Measurements from ENCODE around the gene SUSD1. TPM values are rescaled to one million over a fixed set of nuclear protein-coding genes. Genes with fewer than 3 reads are reported as not detected.

Gene SUSD1
- total and polyA plus RNA-seq, 9 donors: 1.1 to 21.0 (median 3.4) TPM

DNA sequence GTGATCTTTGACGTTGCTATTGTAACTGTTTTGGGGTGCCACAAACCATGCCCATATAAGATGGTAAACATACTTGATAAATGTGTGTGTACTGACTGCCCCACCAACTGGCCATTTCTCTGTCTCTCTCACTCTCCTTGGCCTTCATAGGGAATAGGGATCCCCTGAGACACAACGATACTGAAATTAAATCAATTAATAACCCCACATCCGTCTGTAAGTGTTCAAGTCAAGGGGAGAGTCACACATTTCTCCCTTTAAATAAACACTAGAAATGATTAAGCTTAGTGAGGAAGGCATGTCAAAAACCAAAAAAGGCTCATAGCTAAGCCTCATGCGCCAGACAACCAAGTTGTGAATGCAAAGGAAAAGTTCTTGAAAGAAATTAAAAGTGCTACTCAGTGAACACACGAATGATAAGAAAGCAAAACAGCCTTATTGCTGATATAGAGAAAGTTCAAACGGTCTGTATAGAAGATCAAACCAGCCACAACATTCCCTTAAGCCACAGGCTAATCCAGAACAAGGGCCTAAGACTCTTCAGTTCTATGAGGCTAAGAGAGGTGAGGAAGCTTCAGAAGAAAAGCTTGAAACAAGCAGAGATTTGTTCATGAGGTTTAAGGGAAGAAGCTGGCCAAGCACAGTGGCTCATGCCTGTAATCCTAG is 167.4 kb downstream of the SUSD1 start:
- DNase-seq: no peak
- H3K27ac ChIP-seq: no peak overlapping the region
- intact Hi-C loops (cut with DNase I): no loop called here
- H3K9me3 ChIP-seq: no peaks in the 10 kb centered on the region
- no peaks in the 10 kb centered on the region for H3K36me3 ChIP-seq
- no peaks in the 10 kb centered on the region for H3K27me3 ChIP-seq
- no peak overlapping the region for H3K4me3 ChIP-seq
- 60 to 65% (median 64%) methylated on average over 6 of the region's 6 CpGs for WGBS, 3 donors
- no peaks in the 10 kb centered on the region for H3K4me1 ChIP-seq (ENCODE audit: insufficient read depth)
- TF ChIP-seq, protein P1, sequence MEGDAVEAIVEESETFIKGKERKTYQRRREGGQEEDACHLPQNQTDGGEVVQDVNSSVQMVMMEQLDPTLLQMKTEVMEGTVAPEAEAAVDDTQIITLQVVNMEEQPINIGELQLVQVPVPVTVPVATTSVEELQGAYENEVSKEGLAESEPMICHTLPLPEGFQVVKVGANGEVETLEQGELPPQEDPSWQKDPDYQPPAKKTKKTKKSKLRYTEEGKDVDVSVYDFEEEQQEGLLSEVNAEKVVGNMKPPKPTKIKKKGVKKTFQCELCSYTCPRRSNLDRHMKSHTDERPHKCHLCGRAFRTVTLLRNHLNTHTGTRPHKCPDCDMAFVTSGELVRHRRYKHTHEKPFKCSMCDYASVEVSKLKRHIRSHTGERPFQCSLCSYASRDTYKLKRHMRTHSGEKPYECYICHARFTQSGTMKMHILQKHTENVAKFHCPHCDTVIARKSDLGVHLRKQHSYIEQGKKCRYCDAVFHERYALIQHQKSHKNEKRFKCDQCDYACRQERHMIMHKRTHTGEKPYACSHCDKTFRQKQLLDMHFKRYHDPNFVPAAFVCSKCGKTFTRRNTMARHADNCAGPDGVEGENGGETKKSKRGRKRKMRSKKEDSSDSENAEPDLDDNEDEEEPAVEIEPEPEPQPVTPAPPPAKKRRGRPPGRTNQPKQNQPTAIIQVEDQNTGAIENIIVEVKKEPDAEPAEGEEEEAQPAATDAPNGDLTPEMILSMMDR (IDR thresholded peaks at IDR 0.05): no peak
- no peak for TF ChIP-seq POLR2A (IDR thresholded peaks at IDR 0.05)
- TF ChIP-seq EP300 (IDR thresholded peaks at IDR 0.05): no peak

DNA sequence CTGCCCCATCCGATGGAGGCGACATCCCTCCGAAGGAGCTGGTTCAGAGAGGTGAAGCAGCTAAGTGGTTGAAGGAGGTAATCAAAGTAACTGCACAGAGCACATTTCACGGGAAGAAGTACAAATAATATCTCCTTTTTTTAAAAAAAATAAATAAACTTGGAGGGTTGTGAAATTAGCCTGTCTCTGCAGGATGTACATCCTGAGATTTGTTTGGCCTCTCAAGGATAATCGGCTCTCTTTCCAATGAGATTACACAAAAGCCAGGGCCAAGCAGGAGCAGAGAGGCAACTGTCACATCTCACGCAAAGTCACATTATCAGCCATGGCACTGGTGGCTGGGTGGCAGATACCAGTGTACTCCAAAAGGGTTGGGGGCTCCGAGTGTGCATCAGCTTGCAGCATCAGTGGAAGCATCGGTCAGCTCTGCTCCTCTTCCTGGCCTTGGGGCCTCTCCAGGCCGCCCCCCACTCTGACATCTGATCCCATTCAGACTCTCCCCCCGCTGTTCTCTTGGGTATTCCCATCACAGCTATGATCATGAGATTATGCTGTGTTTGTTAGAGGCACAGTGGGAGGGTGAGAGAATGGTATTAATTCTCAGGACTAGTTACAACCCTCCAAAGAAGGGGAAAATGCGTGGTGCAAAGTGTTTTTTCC is 168.6 kb downstream of the SUSD1 start:
- H3K27ac ChIP-seq: no peak overlapping the region
- H3K36me3 ChIP-seq: no peaks in the 10 kb centered on the region
- no peaks in the 10 kb centered on the region for H3K4me1 ChIP-seq (ENCODE audit: insufficient read depth)
- no peak for TF ChIP-seq POLR2A (IDR thresholded peaks at IDR 0.05)
- no peak for TF ChIP-seq EP300 (IDR thresholded peaks at IDR 0.05)
- TF ChIP-seq, protein P1 (IDR thresholded peaks at IDR 0.05): no peak
- DNase-seq: no peak
- intact Hi-C loops (cut with DNase I): no loop called here
- H3K9me3 ChIP-seq: no peaks in the 10 kb centered on the region
- H3K4me3 ChIP-seq: no peak overlapping the region
- 80 to 84% (median 83%) methylated on average over 11 of the region's 11 CpGs for WGBS, 3 donors
- H3K27me3 ChIP-seq: no peaks in the 10 kb centered on the region

DNA sequence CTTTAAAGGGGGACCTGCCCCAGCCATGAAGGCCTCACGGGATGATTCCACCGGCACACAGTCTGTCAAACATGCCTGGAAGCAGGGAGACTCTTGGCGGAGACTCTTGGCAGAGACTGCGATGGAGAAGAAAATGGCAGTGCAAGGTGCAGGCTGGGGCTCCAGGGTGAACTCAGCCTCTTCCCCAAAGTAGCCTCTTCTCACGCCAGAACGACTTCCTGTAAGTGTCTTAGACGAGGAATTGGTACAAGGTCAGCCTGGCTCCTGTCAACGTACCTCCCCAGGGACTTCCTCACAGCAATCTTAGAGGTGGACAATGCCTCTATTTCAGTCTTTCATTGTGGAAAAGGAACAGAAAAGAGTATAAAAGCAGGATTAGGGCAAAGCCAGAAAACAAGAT is 169.2 kb downstream of the SUSD1 start:
- 61 to 73% (median 65%) methylated on average over 8 of the region's 8 CpGs for WGBS, 3 donors
- no peaks in the 10 kb centered on the region for H3K9me3 ChIP-seq
- no peaks in the 10 kb centered on the region for H3K4me1 ChIP-seq (ENCODE audit: insufficient read depth)

DNA sequence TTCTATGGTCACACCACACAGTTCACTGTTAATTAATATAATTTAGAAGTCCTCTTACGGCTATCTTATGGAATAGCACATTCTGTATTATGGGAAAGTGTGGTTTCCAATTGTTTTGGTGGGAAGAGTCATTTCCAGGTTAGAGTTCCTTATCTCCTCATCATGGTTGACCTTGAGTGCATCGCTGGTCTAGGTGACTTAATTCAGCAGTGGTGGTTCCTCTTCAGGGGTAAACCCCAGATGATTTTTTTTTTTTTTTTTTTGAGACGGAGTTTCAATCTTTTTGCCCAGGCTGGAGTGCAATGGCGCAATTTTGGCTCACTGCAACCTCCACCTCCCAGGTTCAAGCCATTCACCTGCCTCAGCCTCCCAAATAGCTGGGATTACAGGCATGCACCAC is 171.6 kb downstream of the SUSD1 start:
- Histone ChIP-seq H3K4me3 (no peak overlapping the region), H3K9me3 (no peaks in the 10 kb centered on the region), H3K36me3 (no peaks in the 10 kb centered on the region), H3K27ac (no peak overlapping the region), H3K4me1 (ENCODE audit: insufficient read depth) (no peaks in the 10 kb centered on the region), H3K27me3 (no peaks in the 10 kb centered on the region)
- intact Hi-C loops (cut with DNase I): no loop called here
- 93 to 97% (median 94%) methylated on average over 4 of the region's 4 CpGs for WGBS, 3 donors
- DNase-seq: no peak
- no peak for TF ChIP-seq POLR2A (IDR thresholded peaks at IDR 0.05)
- TF ChIP-seq EP300 (IDR thresholded peaks at IDR 0.05): no peak
- TF ChIP-seq, protein P1 (IDR thresholded peaks at IDR 0.05): no peak

More for the DNA sequence above, 169.2 kb downstream of the SUSD1 start:
- Histone ChIP-seq H3K4me3 (no peak overlapping the region), H3K36me3 (no peaks in the 10 kb centered on the region), H3K27ac (no peak overlapping the region), H3K27me3 (no peaks in the 10 kb centered on the region)
- TF ChIP-seq POLR2A (IDR thresholded peaks at IDR 0.05) (no peak), EP300 (IDR thresholded peaks at IDR 0.05) (no peak)
- TF ChIP-seq, protein P1 (IDR thresholded peaks at IDR 0.05): no peak
- intact Hi-C loops (cut with DNase I): no loop called here
- no peak for DNase-seq

Data from ovary (tissue), 9 donors.